ENCODE measurements around the gene RIPOR2. TPM values are rescaled to one million over a fixed set of nuclear protein-coding genes. Genes with fewer than 3 reads are reported as not detected.

Gene RIPOR2
- total and polyA plus RNA-seq, 2 donors from 2014 or later, result 1.7 to 24.2 TPM

GRCh38 chr6:24824142-24824938 is 111.4 kb downstream of the RIPOR2 start:
- H3K27ac ChIP-seq (ENCODE audit: low read depth in 2 of 2, low read length in 2 of 2), result no peak overlapping the region
- FAIRE-seq, result no peak
- H3K9me3 ChIP-seq (ENCODE audit: control insufficient read depth in 2 of 3, insufficient read depth in 1 of 3, low read length in 3 of 3), result no peaks in the 10 kb centered on the region
- no peak overlapping the region for H3K9ac ChIP-seq (ENCODE audit: low read length in 3 of 3)
- no peaks in the 10 kb centered on the region for H3K36me3 ChIP-seq (ENCODE audit: control insufficient read depth in 2 of 3, insufficient read depth in 3 of 3, low read length in 3 of 3)
- no peaks in the 10 kb centered on the region for H3K4me1 ChIP-seq (ENCODE audit: control insufficient read depth in 2 of 3, insufficient read depth in 2 of 3, low read depth in 1 of 3, low read length in 3 of 3)
- TF ChIP-seq CTCF (IDR thresholded peaks at IDR 0.05; ENCODE audit: borderline replicate concordance, extremely low read depth, insufficient read depth), result no peak
- no peak overlapping the region for H3K4me3 ChIP-seq (ENCODE audit: low read length in 3 of 3)
- intact Hi-C loops (cut with DNase I), result no loop called here
- no peaks in the 10 kb centered on the region for H3K27me3 ChIP-seq (ENCODE audit: control insufficient read depth, insufficient read depth, low read length)
- peak in 2 of 5 donors; percentile 28 to 65 for DNase-seq

GRCh38 chr6:24823185-24823584 is 112.6 kb downstream of the RIPOR2 start:
- Histone ChIP-seq H3K4me3 (ENCODE audit: low read length in 3 of 3) (no peak overlapping the region), H3K9me3 (ENCODE audit: control insufficient read depth in 2 of 3, insufficient read depth in 1 of 3, low read length in 3 of 3) (no peaks in the 10 kb centered on the region), H3K27me3 (ENCODE audit: control insufficient read depth, insufficient read depth, low read length) (no peaks in the 10 kb centered on the region), H3K4me1 (ENCODE audit: control insufficient read depth in 2 of 3, insufficient read depth in 2 of 3, low read depth in 1 of 3, low read length in 3 of 3) (no peaks in the 10 kb centered on the region), H3K9ac (ENCODE audit: low read length in 3 of 3) (no peak overlapping the region), H3K27ac (ENCODE audit: low read depth in 2 of 2, low read length in 2 of 2) (no peak overlapping the region), H3K36me3 (ENCODE audit: control insufficient read depth in 2 of 3, insufficient read depth in 3 of 3, low read length in 3 of 3) (no peaks in the 10 kb centered on the region)
- FAIRE-seq (no peak), DNase-seq (no peak)
- TF ChIP-seq CTCF (IDR thresholded peaks at IDR 0.05; ENCODE audit: borderline replicate concordance, extremely low read depth, insufficient read depth), result no peak
- intact Hi-C loops (cut with DNase I), result no loop called here

GRCh38 chr6:24822696-24823095 is 113.1 kb downstream of the RIPOR2 start:
- FAIRE-seq, result no peak
- no peak for DNase-seq
- intact Hi-C loops (cut with DNase I), result no loop called here

More at GRCh38 chr6:24822696-24823095, 113.1 kb downstream of the RIPOR2 start:
- Histone ChIP-seq H3K36me3 (ENCODE audit: control insufficient read depth in 2 of 3, insufficient read depth in 3 of 3, low read length in 3 of 3) (no peaks in the 10 kb centered on the region), H3K4me3 (ENCODE audit: low read length in 3 of 3) (no peak overlapping the region), H3K9ac (ENCODE audit: low read length in 3 of 3) (no peak overlapping the region), H3K27me3 (ENCODE audit: control insufficient read depth, insufficient read depth, low read length) (no peaks in the 10 kb centered on the region), H3K27ac (ENCODE audit: low read depth in 2 of 2, low read length in 2 of 2) (no peak overlapping the region), H3K4me1 (ENCODE audit: control insufficient read depth in 2 of 3, insufficient read depth in 2 of 3, low read depth in 1 of 3, low read length in 3 of 3) (no peaks in the 10 kb centered on the region), H3K9me3 (ENCODE audit: control insufficient read depth in 2 of 3, insufficient read depth in 1 of 3, low read length in 3 of 3) (no peaks in the 10 kb centered on the region)
- no peak for TF ChIP-seq CTCF (IDR thresholded peaks at IDR 0.05; ENCODE audit: borderline replicate concordance, extremely low read depth, insufficient read depth)
